A673 (cell line): ENCODE measurements around the gene GRAMD2B. TPM values are rescaled to one million over a fixed set of nuclear protein-coding genes. Genes with fewer than 3 reads are reported as not detected.

ENCODE experiments used
- BruUV-seq: library from RNA; stranded (reverse); fragments of 400-500 nt; replicated peaks from 2 replicates; lab custom pipeline; 2021; lab: Mats Ljungman, UMichigan
- CTCF ChIA-PET: fragments of 300-600 bp; sonication (Branson Sonifier 250); formaldehyde crosslinking; loops from one replicate; lab custom pipeline; 2022; ENCODE audit warnings: antibody characterized with exemption; lab: Charles Lee
- POLR2A ChIA-PET: fragments of 300-600 bp; sonication (Branson Sonifier 250); formaldehyde crosslinking; loops from one replicate; lab custom pipeline; 2022; ENCODE audit warnings: antibody characterized with exemption; ENCODE audit not compliant: low non-redundant PET; lab: Charles Lee
- DNase-seq: peaks from one replicate; pipeline ENCODE4 v3.0.0-alpha.2; 2015; ENCODE audit warnings: low spot score
- H3K27ac ChIP-seq: fragments of 200-600 bp; sonication (generic); 2 replicates; pipeline ENCODE4 v1.5.1; 2016; ENCODE audit warnings: mixed run types, low read depth, mild to moderate bottlenecking, mixed read lengths, antibody characterized with exemption, low read length; ENCODE audit not compliant: poor library complexity, severe bottlenecking
- H3K27me3 ChIP-seq: fragments of 200-600 bp; sonication (generic); replicated peaks from 2 replicates; pipeline ENCODE4 v1.6.1; 2017; ENCODE audit warnings: mixed run types, low read depth, mild to moderate bottlenecking, mixed read lengths, antibody characterized with exemption, low read length; ENCODE audit not compliant: insufficient read depth, poor library complexity
- H3K36me3 ChIP-seq: fragments of 200-600 bp; sonication (generic); 2 replicates; pipeline ENCODE4 v1.6.1; 2016; ENCODE audit warnings: mixed run types, mild to moderate bottlenecking, mixed read lengths, antibody characterized with exemption, low read length; ENCODE audit not compliant: insufficient read depth, poor library complexity, severe bottlenecking
- H3K4me1 ChIP-seq: fragments of 200-600 bp; sonication (generic); 2 replicates; pipeline ENCODE4 v1.6.1; 2017; ENCODE audit warnings: mixed run types, mild to moderate bottlenecking, mixed read lengths, antibody characterized with exemption, low read length; ENCODE audit not compliant: insufficient read depth, poor library complexity, severe bottlenecking
- H3K4me3 ChIP-seq: fragments of 200-600 bp; sonication (generic); 2 replicates; pipeline ENCODE4 v1.5.1; 2016; ENCODE audit warnings: low read depth, mixed run types, mild to moderate bottlenecking, mixed read lengths, low read length; ENCODE audit not compliant: poor library complexity, severe bottlenecking
- H3K9me3 ChIP-seq: fragments of 200-600 bp; sonication (generic); 2 replicates; pipeline ENCODE4 v1.6.1; 2016; ENCODE audit warnings: mixed run types, low read depth, mild to moderate bottlenecking, mixed read lengths, antibody characterized with exemption, low read length; ENCODE audit not compliant: poor library complexity, severe bottlenecking
- CTCF ChIP-seq: fragments of 300-800, 200-600 bp; sonication (generic); conservative IDR thresholded peaks from 2 replicates; pipeline ENCODE4 v1.5.1; 2017; ENCODE audit warnings: low read depth, mild to moderate bottlenecking, antibody characterized with exemption, low read length, moderate library complexity, mixed read lengths
- EZH2 ChIP-seq: fragments of 200-600 bp; sonication (generic); IDR thresholded peaks from 2 replicates; pipeline ENCODE4 v1.6.1; 2017; ENCODE audit warnings: borderline replicate concordance, low read depth, mild to moderate bottlenecking, mixed read lengths, antibody characterized with exemption, low read length; ENCODE audit not compliant: poor library complexity, severe bottlenecking
- intact Hi-C: fragments of 100-400 bp; cut with micrococcal nuclease; formaldehyde crosslinking; loops from one replicate; pipeline ENCODE4 v1.10.0; 2022; ENCODE audit not compliant: unreplicated experiment
- total RNA-seq: library from RNA; stranded (reverse); gene quantifications from 2 replicates; pipeline ENCODE4 v1.2.3, GENCODE V29; 2021

GRAMD2B gene
- total RNA-seq, 1 experiment from 2014 or later = 2.6 TPM

GRCh38 chr5:126508251-126508961 lies 85.2 kb downstream of the GRAMD2B start:
- no peaks in the 10 kb centered on the region for H3K4me1 ChIP-seq
- DNase-seq = peak; percentile 11
- no peak for TF ChIP-seq CTCF
- no peak for TF ChIP-seq EZH2
- CTCF ChIA-PET = no interaction called here
- POLR2A ChIA-PET = no interaction called here
- no TSS peak for BruUV-seq
- no peak overlapping the region for H3K4me3 ChIP-seq
- H3K9me3 ChIP-seq = no peaks in the 10 kb centered on the region
- H3K27me3 ChIP-seq = no peaks in the 10 kb centered on the region
- intact Hi-C loops = no loop called here
- H3K27ac ChIP-seq = no peak overlapping the region
- no peaks in the 10 kb centered on the region for H3K36me3 ChIP-seq

GRCh38 chr5:126508962-126509279 lies 85.7 kb downstream of the GRAMD2B start:
- H3K4me1 ChIP-seq = no peaks in the 10 kb centered on the region
- CTCF ChIA-PET = no interaction called here
- DNase-seq = peak; percentile 67
- TF ChIP-seq EZH2 = no peak
- TF ChIP-seq CTCF = no peak
- H3K27me3 ChIP-seq = no peaks in the 10 kb centered on the region
- BruUV-seq = no TSS peak
- no peak overlapping the region for H3K4me3 ChIP-seq
- H3K27ac ChIP-seq = no peak overlapping the region
- intact Hi-C loops = no loop called here
- H3K9me3 ChIP-seq = no peaks in the 10 kb centered on the region
- no peaks in the 10 kb centered on the region for H3K36me3 ChIP-seq
- POLR2A ChIA-PET = no interaction called here

GRCh38 chr5:126509339-126509738 lies 86.1 kb downstream of the GRAMD2B start:
- no peaks in the 10 kb centered on the region for H3K36me3 ChIP-seq
- TF ChIP-seq CTCF (no peak), EZH2 (no peak)
- no TSS peak for BruUV-seq
- H3K9me3 ChIP-seq = no peaks in the 10 kb centered on the region
- no peaks in the 10 kb centered on the region for H3K4me1 ChIP-seq
- CTCF ChIA-PET = no interaction called here
- H3K27ac ChIP-seq = no peak overlapping the region
- POLR2A ChIA-PET = interaction anchor here (0.6 kb wide), 1 partner anchor 269 kb away, joined by 3 read pairs; no protein-coding TSS in a partner anchor
- no peaks in the 10 kb centered on the region for H3K27me3 ChIP-seq
- no peak for DNase-seq
- intact Hi-C loops = no loop called here
- H3K4me3 ChIP-seq = no peak overlapping the region
